Tibial nerve (tissue), 4 donors: Measurements from ENCODE around the gene XPNPEP2. TPM values are rescaled to one million over a fixed set of nuclear protein-coding genes. Genes with fewer than 3 reads are reported as not detected.

Experiments used
- DNase-seq, 2 donors: peaks; one replicate each; pipeline ENCODE4 v3.0.0-alpha.2; 2019; ENCODE audit warnings: low spot score in 2 of 2
- H3K27ac ChIP-seq, 4 donors: fragments of 200-600 bp; sonication (generic) in 3 of 4; one replicate each; pipeline ENCODE4 v1.5.1; 2017 to 2019; ENCODE audit warnings: mild to moderate bottlenecking in 1 of 4
- H3K27me3 ChIP-seq, 2 donors: fragments of 200-600 bp; sonication (generic) in 1 of 2; one replicate each; pipeline versions ENCODE4 v1.5.1 to v1.6.0; 2017 to 2019
- H3K36me3 ChIP-seq, 3 donors: fragments of 200-600 bp; sonication (generic); one replicate each; pipeline ENCODE4 v1.5.1; 2018 to 2019
- H3K4me1 ChIP-seq, 4 donors: fragments of 200-600 bp; sonication (generic) in 3 of 4; one replicate each; pipeline ENCODE4 v1.5.1; 2017 to 2019
- H3K4me3 ChIP-seq, 4 donors: fragments of 200-600 bp; sonication (generic) in 3 of 4; one replicate each; pipeline ENCODE4 v1.5.1; 2017 to 2019; ENCODE audit warnings: mild to moderate bottlenecking in 1 of 4, moderate library complexity in 1 of 4
- H3K9me3 ChIP-seq, 4 donors: fragments of 200-600 bp; sonication (generic) in 3 of 4; one replicate each; pipeline ENCODE4 v1.5.1; 2017 to 2019
- EP300 ChIP-seq, 2 donors: sonication (generic); formaldehyde crosslinking; IDR thresholded peaks; one replicate each; pipeline ENCODE4 v1.6.1; 2017; ENCODE audit warnings: antibody characterized with exemption in 2 of 2, mild to moderate bottlenecking in 1 of 2
- POLR2A ChIP-seq, 2 donors: fragments of 450-650 bp; IDR thresholded peaks; one replicate each; pipeline ENCODE4 v1.6.1; 2017; ENCODE audit warnings: antibody characterized with exemption in 2 of 2, mild to moderate bottlenecking in 2 of 2, moderate library complexity in 2 of 2
- WGBS, 2 donors: methylation state at CpG; one replicate each; pipeline ENCODE4 v1.1.5; 2018; 5-methylcytosine and 5-hydroxymethylcytosine counted together
- total RNA-seq, 4 donors: library from RNA; depleted of rRNA; stranded (reverse); fragments of >200 nt; gene quantifications; one replicate each; pipeline ENCODE4 v1.1.0, GENCODE V29; 2016
- TF ChIP-seq, protein P1 (sequence below), 5 experiments: fragments of 200-600 bp in 3 of 5; fragments of 450-650 bp in 2 of 5; sonication (generic) in 3 of 5; IDR thresholded peaks; one replicate each; pipeline ENCODE4 v1.5.1; 2016 to 2019; ENCODE audit warnings: antibody characterized with exemption in 5 of 5, mild to moderate bottlenecking in 3 of 5, moderate library complexity in 2 of 5

Gene XPNPEP2
- total RNA-seq, 4 donors from 2014 or later = 0.87 to 10.0 (median 5.2) TPM

DNA sequence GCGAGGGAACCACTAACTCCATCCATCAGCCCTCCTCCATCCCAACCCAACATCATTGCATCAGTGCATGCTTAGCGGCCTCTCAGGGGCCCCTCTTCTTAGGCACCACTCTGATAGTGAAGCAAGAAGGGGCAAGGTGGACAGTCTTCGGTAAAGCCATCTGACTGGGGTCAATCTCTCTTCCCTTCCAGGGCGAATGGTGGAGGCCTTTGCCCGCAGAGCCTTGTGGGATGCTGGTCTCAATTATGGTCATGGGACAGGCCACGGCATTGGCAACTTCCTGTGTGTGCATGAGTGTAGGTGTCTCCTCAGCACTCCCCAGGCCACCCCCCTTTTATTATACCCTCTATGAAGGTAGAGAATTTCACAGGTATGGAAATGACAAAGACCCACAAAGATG, 22.2 kb downstream of the XPNPEP2 start:
- DNase-seq = no peak
- TF ChIP-seq, protein P1, sequence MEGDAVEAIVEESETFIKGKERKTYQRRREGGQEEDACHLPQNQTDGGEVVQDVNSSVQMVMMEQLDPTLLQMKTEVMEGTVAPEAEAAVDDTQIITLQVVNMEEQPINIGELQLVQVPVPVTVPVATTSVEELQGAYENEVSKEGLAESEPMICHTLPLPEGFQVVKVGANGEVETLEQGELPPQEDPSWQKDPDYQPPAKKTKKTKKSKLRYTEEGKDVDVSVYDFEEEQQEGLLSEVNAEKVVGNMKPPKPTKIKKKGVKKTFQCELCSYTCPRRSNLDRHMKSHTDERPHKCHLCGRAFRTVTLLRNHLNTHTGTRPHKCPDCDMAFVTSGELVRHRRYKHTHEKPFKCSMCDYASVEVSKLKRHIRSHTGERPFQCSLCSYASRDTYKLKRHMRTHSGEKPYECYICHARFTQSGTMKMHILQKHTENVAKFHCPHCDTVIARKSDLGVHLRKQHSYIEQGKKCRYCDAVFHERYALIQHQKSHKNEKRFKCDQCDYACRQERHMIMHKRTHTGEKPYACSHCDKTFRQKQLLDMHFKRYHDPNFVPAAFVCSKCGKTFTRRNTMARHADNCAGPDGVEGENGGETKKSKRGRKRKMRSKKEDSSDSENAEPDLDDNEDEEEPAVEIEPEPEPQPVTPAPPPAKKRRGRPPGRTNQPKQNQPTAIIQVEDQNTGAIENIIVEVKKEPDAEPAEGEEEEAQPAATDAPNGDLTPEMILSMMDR (IDR thresholded peaks at IDR 0.05) = no peak
- no peak for TF ChIP-seq EP300 (IDR thresholded peaks at IDR 0.05)
- TF ChIP-seq POLR2A (IDR thresholded peaks at IDR 0.05) = no peak
- Histone ChIP-seq H3K27me3 (no peaks in the 10 kb centered on the region), H3K4me1 (peaks cover 0 to 12% (median 3%) of the 10 kb centered on the region in 4 donors), H3K4me3 (no peak overlapping the region), H3K27ac (no peak overlapping the region), H3K36me3 (no peaks in the 10 kb centered on the region), H3K9me3 (no peaks in the 10 kb centered on the region)
- 86 to 88% methylated on average over 1 to 6 of the region's 6 CpGs for WGBS, 2 donors

DNA sequence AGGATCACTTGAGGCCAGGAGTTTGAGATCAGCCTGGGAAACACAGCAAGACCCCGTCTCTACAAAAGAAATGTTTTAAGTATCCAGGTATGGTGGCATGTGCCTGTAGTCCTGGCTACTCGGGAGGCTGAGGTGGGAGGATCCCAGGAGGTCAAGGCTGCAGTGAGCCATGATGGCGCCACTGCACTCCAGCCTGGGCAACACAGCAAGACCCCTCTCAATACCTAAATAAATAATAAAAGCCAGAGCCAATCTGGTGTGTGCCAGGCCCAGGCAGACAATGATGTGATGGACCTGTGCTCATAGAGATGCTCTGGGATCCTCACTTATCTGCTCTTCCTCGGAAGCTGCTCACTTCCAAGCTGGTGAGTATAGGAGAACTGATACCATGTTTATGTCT, 22.8 kb downstream of the XPNPEP2 start:
- Histone ChIP-seq H3K27me3 (no peaks in the 10 kb centered on the region), H3K36me3 (no peaks in the 10 kb centered on the region), H3K4me3 (no peak overlapping the region), H3K27ac (no peak overlapping the region), H3K4me1 (peaks cover 0 to 12% (median 3%) of the 10 kb centered on the region in 4 donors), H3K9me3 (no peaks in the 10 kb centered on the region)
- WGBS, 2 donors = 80% methylated on average over 4 of the region's 4 CpGs; no CpG with 5 or more reads in 1 of the 2 donors
- TF ChIP-seq POLR2A (IDR thresholded peaks at IDR 0.05) (no peak), EP300 (IDR thresholded peaks at IDR 0.05) (no peak)
- TF ChIP-seq, protein P1 (IDR thresholded peaks at IDR 0.05) = no peak
- no peak for DNase-seq

DNA sequence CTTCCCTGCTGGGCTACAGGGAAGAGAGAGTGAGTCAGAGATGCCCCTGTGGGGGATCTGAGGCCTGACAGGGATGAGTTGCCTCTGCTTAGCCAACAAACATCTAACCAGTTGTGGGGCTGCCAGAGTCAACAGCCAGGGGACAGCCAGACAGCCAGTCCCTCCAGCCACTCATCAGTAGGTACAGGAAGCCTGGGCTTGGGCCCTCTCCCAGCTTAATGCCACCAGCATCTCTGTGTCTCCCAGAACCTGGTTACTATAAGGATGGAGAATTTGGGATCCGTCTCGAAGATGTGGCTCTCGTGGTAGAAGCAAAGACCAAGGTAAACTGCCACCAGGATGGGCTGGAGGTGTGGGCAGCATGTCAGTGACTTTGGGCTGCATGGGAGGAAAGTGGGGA, 23.7 kb downstream of the XPNPEP2 start:
- H3K4me1 ChIP-seq = peaks cover 0 to 12% (median 3%) of the 10 kb centered on the region in 4 donors
- no peak overlapping the region for H3K27ac ChIP-seq
- WGBS, 2 donors = 91 to 100% methylated on average over 3 of the region's 3 CpGs
- TF ChIP-seq POLR2A (IDR thresholded peaks at IDR 0.05) = no peak
- TF ChIP-seq EP300 (IDR thresholded peaks at IDR 0.05) = no peak
- TF ChIP-seq, protein P1 (IDR thresholded peaks at IDR 0.05) = no peak
- H3K27me3 ChIP-seq = no peaks in the 10 kb centered on the region
- H3K36me3 ChIP-seq = no peaks in the 10 kb centered on the region
- no peaks in the 10 kb centered on the region for H3K9me3 ChIP-seq
- no peak overlapping the region for H3K4me3 ChIP-seq
- DNase-seq = no peak

DNA sequence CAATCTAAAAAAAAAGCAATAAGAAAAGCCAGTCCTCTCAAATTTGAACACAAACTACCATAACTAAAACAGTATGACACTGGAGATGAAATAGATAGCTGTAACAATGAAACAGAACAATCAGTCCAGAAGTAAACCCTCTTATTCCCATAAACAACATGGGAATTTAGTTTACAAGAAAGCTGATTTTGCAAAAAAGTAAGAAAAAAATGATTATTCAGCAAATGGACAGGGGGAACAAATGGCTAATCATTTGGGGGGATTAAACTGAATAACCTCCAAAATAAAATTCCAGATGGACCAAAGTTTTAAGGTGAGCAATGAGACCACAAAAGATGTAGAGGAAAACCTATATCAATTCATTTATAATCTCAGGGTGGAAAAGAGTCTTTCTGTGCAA, 24.9 kb downstream of the XPNPEP2 start:
- Histone ChIP-seq H3K27ac (no peak overlapping the region), H3K4me1 (peaks cover 0 to 12% (median 3%) of the 10 kb centered on the region in 4 donors), H3K36me3 (no peaks in the 10 kb centered on the region), H3K4me3 (no peak overlapping the region), H3K27me3 (no peaks in the 10 kb centered on the region), H3K9me3 (no peaks in the 10 kb centered on the region)
- TF ChIP-seq EP300 (IDR thresholded peaks at IDR 0.05) (no peak), POLR2A (IDR thresholded peaks at IDR 0.05) (no peak)
- TF ChIP-seq, protein P1 (IDR thresholded peaks at IDR 0.05) = no peak
- DNase-seq = no peak

DNA sequence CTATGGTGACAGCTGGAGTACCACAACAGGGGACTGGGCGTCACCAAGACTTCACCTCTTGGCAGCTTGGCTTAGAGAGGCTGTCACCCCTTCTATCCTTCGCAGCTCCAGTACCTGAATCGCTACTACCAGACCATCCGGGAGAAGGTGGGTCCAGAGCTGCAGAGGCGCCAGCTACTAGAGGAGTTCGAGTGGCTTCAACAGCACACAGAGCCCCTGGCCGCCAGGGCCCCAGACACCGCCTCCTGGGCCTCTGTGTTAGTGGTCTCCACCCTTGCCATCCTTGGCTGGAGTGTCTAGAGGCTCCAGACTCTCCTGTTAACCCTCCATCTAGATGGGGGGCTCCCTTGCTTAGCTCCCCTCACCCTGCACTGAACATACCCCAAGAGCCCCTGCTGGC, 29.4 kb downstream of the XPNPEP2 start:
- WGBS, 2 donors = 90% methylated on average over 5 of the region's 8 CpGs; no CpG with 5 or more reads in 1 of the 2 donors
- Histone ChIP-seq H3K27ac (no peak overlapping the region), H3K36me3 (no peaks in the 10 kb centered on the region), H3K4me3 (no peak overlapping the region), H3K9me3 (no peaks in the 10 kb centered on the region), H3K27me3 (no peaks in the 10 kb centered on the region), H3K4me1 (no peaks in the 10 kb centered on the region)
- DNase-seq = no peak
- TF ChIP-seq EP300 (IDR thresholded peaks at IDR 0.05) (no peak), POLR2A (IDR thresholded peaks at IDR 0.05) (no peak)
- TF ChIP-seq, protein P1 (IDR thresholded peaks at IDR 0.05) = no peak
